ENCODE measurements around the gene OPCML. TPM values are rescaled to one million over a fixed set of nuclear protein-coding genes. Genes with fewer than 3 reads are reported as not detected.

Gene OPCML
- total RNA-seq, 1 experiment from 2014 or later = not detected

DNA sequence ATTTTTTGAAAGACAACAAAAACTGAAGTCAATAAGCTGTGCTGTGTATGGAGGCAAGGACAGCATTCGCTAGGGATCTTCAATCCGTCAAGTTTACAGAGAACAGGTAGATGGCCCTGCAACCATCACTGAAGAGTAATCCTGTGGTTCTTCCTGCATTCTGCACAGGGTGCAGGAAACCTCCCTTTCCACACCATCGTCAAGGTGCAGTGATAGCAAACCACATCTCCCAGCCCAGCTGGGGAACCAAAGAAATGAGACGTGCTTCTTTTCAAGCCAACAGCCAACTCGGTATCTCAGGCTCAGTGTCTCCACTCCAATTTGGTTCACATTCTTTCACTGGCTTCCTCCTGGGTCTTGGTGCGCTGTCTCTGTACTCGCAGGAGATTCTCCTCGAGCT is 814.5 kb downstream of the OPCML start:
- Histone ChIP-seq H3K27me3 (ENCODE audit: insufficient read depth, low read depth) (peaks cover 21% of the 10 kb centered on the region; the same call in 1 of the 2 replicates), H3K4me2 (no peak overlapping the region), H2AFZ (no peak overlapping the region), H3K36me3 (ENCODE audit: low read depth) (no peaks in the 10 kb centered on the region), H3K9me3 (ENCODE audit: insufficient read depth, low read depth) (no peaks in the 10 kb centered on the region), H3K9me2 (ENCODE audit: insufficient read depth) (no peaks in the 10 kb centered on the region), H3K27ac (no peak overlapping the region), H3K79me2 (ENCODE audit: low read depth) (no peaks in the 10 kb centered on the region), H3F3A (ENCODE audit: insufficient read depth, low read depth) (no peaks in the 10 kb centered on the region), H3K4me3 (no peak overlapping the region), H4K20me1 (ENCODE audit: insufficient read depth) (no peaks in the 10 kb centered on the region), H3K4me1 (replicated peaks; ENCODE audit: insufficient read depth) (no peaks in the 10 kb centered on the region)
- no TSS peak for BruUV-seq (replicated peaks)
- no peak for TF ChIP-seq EZH2 (IDR thresholded peaks at IDR 0.05; ENCODE audit: low read depth)
- no peak for TF ChIP-seq CTCF (conservative IDR thresholded peaks at IDR 0.05)
- ChIA-PET POLR2A (ENCODE audit: unreplicated experiment) (no interaction called here), CTCF (no interaction called here)
- DNase-seq = no peak
- intact Hi-C loops (cut with micrococcal nuclease; ENCODE audit: unreplicated experiment) = no loop called here

DNA sequence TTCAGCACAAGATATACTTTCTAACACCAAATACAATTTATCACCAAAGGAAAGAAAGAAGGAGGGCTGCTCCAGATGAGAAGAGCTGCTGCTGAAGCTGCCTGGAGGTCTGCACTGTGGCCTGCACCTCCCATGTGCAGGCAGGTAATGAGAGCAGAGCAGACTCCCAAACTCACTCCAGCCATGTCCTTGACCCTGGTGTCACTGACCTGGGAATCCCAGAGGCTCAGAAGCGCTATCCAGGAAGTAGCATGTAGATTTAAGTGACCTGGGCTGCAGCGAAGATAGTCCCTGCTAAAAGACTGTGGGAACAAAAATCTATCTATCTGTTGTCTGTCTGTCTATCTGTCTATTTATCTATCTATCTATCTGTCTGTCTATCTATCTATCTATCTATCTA is 816.3 kb downstream of the OPCML start:
- no peaks in the 10 kb centered on the region for H3K79me2 ChIP-seq (ENCODE audit: low read depth)
- DNase-seq = no peak
- H3K36me3 ChIP-seq (ENCODE audit: low read depth) = no peaks in the 10 kb centered on the region
- H3K4me3 ChIP-seq = no peak overlapping the region
- no TSS peak for BruUV-seq (replicated peaks)
- H3K4me2 ChIP-seq = no peak overlapping the region
- H4K20me1 ChIP-seq (ENCODE audit: insufficient read depth) = no peaks in the 10 kb centered on the region
- TF ChIP-seq EZH2 (IDR thresholded peaks at IDR 0.05; ENCODE audit: low read depth) (no peak), CTCF (conservative IDR thresholded peaks at IDR 0.05) (no peak)
- intact Hi-C loops (cut with micrococcal nuclease; ENCODE audit: unreplicated experiment) = no loop called here
- no peaks in the 10 kb centered on the region for H3F3A ChIP-seq (ENCODE audit: insufficient read depth, low read depth)
- H2AFZ ChIP-seq = no peak overlapping the region
- CTCF ChIA-PET = no interaction called here
- POLR2A ChIA-PET (ENCODE audit: unreplicated experiment) = no interaction called here
- H3K9me3 ChIP-seq (ENCODE audit: insufficient read depth, low read depth) = no peaks in the 10 kb centered on the region
- no peaks in the 10 kb centered on the region for H3K4me1 ChIP-seq (replicated peaks; ENCODE audit: insufficient read depth)
- no peaks in the 10 kb centered on the region for H3K9me2 ChIP-seq (ENCODE audit: insufficient read depth)
- no peak overlapping the region for H3K27ac ChIP-seq
- peaks cover 26% of the 10 kb centered on the region; the same call in 1 of the 2 replicates for H3K27me3 ChIP-seq (ENCODE audit: insufficient read depth, low read depth)

DNA sequence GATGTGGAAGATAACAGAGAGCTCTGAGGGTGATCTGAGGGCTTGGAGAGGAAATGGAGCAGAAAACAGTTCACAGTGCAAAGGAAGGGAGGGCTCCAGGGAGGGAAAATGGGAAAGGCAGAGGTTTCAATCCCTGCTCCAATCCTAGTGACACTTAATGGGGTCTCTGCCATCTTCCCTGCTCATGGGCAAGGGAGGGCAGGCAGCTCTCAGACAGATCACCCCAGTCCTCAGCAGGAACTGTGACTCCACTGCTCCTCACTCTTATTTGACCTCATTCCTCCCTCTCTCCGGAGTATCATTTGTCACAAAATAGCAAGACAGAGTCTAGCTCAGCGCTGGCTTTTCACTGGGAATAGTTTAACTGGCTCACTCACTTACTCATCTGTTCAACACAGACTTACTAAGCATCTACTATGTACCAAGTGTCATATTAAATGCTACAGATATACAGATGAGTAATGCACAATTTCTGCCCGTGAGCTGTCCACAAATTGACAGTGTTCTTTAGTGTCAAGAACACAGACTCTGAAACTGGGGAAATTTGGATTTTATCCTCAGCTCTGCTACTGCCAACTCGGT is 817.4 kb downstream of the OPCML start:
- BruUV-seq (replicated peaks) = no TSS peak
- no peak overlapping the region for H2AFZ ChIP-seq
- CTCF ChIA-PET = no interaction called here
- no peaks in the 10 kb centered on the region for H3K4me1 ChIP-seq (replicated peaks; ENCODE audit: insufficient read depth)
- no peak for DNase-seq
- H3K79me2 ChIP-seq (ENCODE audit: low read depth) = no peaks in the 10 kb centered on the region
- peaks cover 24% of the 10 kb centered on the region; the same call in 1 of the 2 replicates for H3K27me3 ChIP-seq (ENCODE audit: insufficient read depth, low read depth)
- H3K4me2 ChIP-seq = no peak overlapping the region
- H3K4me3 ChIP-seq = no peak overlapping the region
- no peaks in the 10 kb centered on the region for H4K20me1 ChIP-seq (ENCODE audit: insufficient read depth)
- no peaks in the 10 kb centered on the region for H3K36me3 ChIP-seq (ENCODE audit: low read depth)
- H3K9me3 ChIP-seq (ENCODE audit: insufficient read depth, low read depth) = no peaks in the 10 kb centered on the region
- H3K27ac ChIP-seq = no peak overlapping the region
- POLR2A ChIA-PET (ENCODE audit: unreplicated experiment) = no interaction called here
- TF ChIP-seq CTCF (conservative IDR thresholded peaks at IDR 0.05) (no peak), EZH2 (IDR thresholded peaks at IDR 0.05; ENCODE audit: low read depth) (no peak)
- intact Hi-C loops (cut with micrococcal nuclease; ENCODE audit: unreplicated experiment) = no loop called here
- H3F3A ChIP-seq (ENCODE audit: insufficient read depth, low read depth) = no peaks in the 10 kb centered on the region
- H3K9me2 ChIP-seq (ENCODE audit: insufficient read depth) = no peaks in the 10 kb centered on the region

Measured in PC-9 (cell line).